IPS-11a (cell line): ENCODE data around the gene VSIG8.

Experiments used
- H3K4me3 ChIP-seq: one replicate; pipeline ENCODE4 v1.5.1; 2013; ENCODE audit warnings: low read depth, low read length, control low read depth

VSIG8 gene

DNA sequence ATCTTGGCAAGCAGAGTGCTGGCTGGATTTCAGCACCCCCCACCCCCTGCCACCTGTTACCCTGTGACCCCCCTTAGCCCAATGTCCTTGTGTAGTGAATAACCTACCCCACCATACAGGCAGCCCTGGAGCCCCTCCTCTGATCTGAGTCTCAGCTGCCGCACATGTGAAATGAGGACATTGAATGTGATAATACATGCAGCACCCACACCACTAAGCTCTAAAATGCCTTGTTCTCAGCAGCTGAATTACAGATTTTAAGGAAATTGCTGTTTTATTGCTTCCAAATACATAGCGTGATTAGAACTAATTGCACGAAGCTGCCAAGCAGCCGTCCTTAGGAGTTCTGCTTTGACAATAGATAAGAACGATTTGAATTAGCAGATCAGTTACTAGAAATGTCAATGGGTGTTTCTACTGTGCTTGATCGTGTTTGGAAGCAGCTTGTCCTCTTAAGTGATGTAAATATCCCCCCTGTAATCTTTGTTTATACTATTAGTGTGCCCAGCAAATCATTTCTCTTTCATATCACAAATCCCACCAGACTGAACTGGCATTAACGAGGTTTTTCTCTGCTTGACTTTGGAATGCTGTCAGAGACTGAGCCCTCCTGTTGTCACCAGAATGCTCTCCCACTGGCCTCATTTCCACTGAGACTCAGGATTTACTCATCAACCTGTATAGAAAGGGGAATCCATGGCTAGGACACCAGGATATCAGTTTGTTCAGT, 30.9 kb downstream of the VSIG8 start:
- no peak overlapping the region for H3K4me3 ChIP-seq

DNA sequence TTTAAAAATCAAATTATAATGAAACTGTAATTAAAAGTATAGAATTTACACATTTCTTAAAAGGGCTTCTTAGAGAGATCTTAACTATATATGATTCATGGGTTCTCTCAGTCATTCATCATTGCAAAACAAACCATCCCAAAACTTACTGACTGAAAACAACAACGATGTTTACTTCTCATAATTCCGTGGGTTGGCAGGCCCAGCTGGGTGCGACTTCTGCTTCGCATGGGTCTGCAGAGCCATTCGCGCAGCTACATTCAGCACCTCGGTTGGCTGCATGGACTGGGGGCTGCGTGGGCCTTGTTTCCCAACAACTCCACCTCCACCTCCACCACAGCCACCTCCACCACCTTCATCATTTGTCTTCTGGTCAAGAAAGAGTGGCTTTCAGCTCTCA, 31.7 kb downstream of the VSIG8 start:
- no peak overlapping the region for H3K4me3 ChIP-seq

DNA sequence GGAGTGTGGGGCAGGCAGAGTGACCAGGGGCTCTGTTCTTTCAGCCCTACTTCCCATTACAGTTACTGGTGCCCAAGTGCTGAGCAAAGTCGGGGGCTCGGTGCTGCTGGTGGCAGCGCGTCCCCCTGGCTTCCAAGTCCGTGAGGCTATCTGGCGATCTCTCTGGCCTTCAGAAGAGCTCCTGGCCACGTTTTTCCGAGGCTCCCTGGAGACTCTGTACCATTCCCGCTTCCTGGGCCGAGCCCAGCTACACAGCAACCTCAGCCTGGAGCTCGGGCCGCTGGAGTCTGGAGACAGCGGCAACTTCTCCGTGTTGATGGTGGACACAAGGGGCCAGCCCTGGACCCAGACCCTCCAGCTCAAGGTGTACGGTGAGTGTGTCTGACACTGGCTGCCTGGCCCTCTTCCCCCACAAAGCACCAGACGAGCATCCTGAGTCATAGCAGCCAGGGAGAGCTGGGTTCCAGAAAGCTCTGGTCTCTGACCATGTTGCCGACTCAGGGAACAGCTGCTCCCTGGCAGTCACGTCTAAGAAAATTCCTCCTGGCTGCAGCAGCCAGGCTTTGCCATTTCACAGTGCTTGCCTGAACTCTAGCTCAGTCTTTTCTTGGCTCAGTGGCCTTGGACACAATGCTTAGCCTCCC, 32.5 kb downstream of the VSIG8 start:
- no peak overlapping the region for H3K4me3 ChIP-seq

DNA sequence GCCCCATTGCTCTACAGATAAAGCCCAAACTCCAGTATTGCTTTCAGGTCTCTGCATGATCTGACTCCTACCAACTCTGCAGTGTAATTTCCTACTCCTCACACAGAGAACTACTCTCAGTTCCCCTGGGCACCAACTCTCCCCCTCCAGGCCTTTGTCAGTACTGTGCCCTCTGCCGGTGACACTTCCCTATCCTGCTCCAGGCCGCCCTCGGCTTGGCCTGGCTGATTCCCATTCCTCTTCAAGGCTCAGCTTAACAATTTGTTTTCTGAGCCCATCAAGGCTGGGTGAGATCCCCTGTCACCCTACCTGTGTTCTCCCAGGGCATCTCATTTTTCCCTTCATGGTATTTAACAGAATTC, 33.2 kb downstream of the VSIG8 start:
- H3K4me3 ChIP-seq, result no peak overlapping the region

- H3K4me3 ChIP-seq, result no peak overlapping the region
These were observed 33.7 kb downstream of the VSIG8 start for GRCh38 chr1:159828581-159829272.

- H3K4me3 ChIP-seq, result no peak overlapping the region
These were observed 34.3 kb downstream of the VSIG8 start for GRCh38 chr1:159828176-159828575.

GRCh38 chr1:159827549-159827948, 34.9 kb downstream of the VSIG8 start:
- no peak overlapping the region for H3K4me3 ChIP-seq

- no peak overlapping the region for H3K4me3 ChIP-seq
These were observed 35.4 kb downstream of the VSIG8 start for GRCh38 chr1:159827102-159827490.

DNA sequence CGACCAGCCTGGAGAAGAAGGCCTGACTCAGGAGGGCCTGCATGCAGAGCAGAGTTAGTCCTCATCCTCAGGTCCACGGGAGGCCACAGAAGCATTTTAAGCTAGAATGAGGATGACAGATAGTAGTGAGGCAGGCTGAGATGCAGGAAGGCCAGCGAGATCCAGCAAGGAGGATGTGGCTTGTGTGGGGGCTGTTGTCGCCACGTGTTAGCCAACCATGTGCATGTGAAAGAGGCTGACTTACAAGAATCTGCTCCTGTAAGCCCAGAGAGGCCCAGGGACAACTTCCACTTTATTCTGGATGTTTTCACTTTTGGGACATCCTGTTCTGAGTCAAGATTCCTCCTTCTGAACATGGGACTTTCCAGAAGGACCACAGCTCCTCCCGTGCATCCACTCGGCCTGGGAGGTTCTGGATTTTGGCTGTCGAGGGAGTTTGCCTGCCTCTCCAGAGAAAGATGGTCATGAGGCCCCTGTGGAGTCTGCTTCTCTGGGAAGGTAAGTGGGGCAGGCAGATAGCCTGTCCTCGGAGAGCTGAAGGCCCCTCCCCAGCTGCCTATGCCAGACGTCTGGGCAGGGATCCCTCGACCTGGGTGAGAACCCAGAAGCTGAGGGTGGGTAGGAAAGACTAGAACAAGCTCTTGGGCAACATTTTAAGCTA, 35.9 kb downstream of the VSIG8 start, which contains the start of gene SLAMF8:
TSS of gene SLAMF8 (plus strand) at position 433 of the 661 bp plus-strand sequence. CDS start at position 459, 26 bp downstream.
- H3K4me3 ChIP-seq, result no peak within 1 kb of the TSS

- H3K4me3 ChIP-seq, result no peak overlapping the region
These were observed 36.9 kb downstream of the VSIG8 start for GRCh38 chr1:159825564-159825963.

GRCh38 chr1:159823406-159823805, 39.1 kb downstream of the VSIG8 start:
- no peak overlapping the region for H3K4me3 ChIP-seq

- H3K4me3 ChIP-seq, result no peak overlapping the region
These were observed 41.1 kb downstream of the VSIG8 start for GRCh38 chr1:159821171-159821867.

GRCh38 chr1:159817276-159818041, 45.0 kb downstream of the VSIG8 start:
- H3K4me3 ChIP-seq, result no peak overlapping the region

- no peak overlapping the region for H3K4me3 ChIP-seq
These were observed 46.5 kb downstream of the VSIG8 start for GRCh38 chr1:159815926-159816325.

DNA sequence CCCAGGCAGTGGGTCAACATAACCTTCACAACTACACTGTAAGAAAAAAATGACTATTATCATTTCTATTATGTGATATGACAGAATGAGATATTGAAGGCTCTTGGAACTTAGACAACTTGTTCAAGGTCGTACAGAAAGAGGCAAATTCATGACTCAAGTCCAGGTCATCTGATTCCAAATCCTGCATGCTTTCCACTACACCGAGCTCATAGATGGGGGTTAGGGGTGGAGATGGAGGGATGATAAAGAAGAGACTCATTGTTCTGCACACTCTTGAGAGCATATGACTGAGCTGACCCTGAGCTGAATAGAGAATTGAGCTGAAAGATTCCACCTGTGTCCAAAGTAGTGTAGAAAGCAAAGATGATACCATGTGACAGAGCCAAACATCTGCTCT, 57.5 kb downstream of the VSIG8 start:
- no peak overlapping the region for H3K4me3 ChIP-seq
